Putamen (tissue), 1 donor: ENCODE measurements around the gene ANK2.

Experiments
- DNase-seq: peaks from one replicate; pipeline ENCODE4 v3.0.0-alpha.2; 2016; ENCODE audit warnings: low spot score

ANK2 gene

DNA sequence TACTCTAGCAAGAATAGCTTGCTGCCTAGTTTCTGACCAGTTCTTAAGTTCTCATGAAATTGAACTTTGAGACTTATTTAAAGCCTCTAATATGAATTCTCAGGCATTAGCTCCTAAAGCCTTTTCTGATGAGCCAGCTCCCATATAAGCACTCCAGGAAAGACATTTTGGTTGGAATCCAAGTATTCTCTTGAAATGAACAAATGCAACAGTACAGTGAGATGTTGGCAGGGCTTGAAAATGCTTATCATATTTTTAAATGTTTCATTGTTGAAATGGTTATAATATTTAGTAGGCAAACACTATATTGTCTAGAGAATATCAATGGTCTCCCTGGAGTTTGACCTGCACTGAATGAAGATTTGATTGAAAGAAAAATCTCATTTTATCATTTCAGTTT lies 240.3 kb downstream of the ANK2 start:
- DNase-seq = no peak

DNA sequence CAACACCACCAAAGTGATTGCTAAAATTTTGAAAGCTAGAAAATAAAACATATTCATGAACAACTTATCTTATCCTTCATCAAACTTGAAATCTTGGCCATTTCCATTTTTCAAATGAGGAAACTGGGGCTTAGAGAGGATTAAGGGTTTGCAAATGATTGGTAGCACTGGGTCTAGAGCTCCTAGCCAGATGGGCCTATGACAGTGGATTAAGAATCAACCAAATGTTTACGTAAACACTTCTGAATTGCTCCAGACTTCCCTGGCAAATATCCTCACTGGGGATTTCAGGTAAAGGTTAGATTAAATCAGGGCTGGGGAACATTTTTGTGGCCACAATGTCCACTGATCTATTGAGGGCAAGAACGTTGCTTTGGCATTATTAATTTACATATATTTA lies 241.2 kb downstream of the ANK2 start:
- no peak for DNase-seq

- DNase-seq = peak; percentile 78
Observed at GRCh38 chr4:113292371-113293042, 243.1 kb downstream of the ANK2 start.

- peak; percentile 52 for DNase-seq
Observed at GRCh38 chr4:113293043-113293560, 243.6 kb downstream of the ANK2 start.

- no peak for DNase-seq
Observed at GRCh38 chr4:113293674-113294073, 244.2 kb downstream of the ANK2 start.

GRCh38 chr4:113294908-113295307 lies 245.5 kb downstream of the ANK2 start:
- DNase-seq = no peak

GRCh38 chr4:113300471-113300928 lies 251.0 kb downstream of the ANK2 start:
- no peak for DNase-seq

- DNase-seq = no peak
Observed at GRCh38 chr4:113302051-113302450, 252.6 kb downstream of the ANK2 start.

DNA sequence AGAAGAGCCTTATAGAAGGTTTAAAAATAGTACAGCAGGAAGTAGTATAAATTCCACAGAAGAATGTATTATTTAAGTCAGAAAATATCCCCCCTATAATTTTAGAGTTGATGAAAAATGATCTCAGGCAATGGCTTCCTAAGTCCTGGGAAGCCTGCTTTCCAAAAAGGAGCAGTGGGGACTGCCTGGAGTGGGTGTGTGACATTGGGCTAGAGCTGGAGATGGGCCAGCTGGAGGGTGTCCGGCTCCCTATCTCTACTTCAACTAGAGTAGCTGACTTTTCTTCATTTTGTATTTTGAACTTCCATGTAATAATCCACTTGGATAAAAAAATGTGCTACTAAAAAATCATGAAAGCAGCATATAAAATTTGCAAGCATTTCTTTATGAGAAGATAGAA lies 253.9 kb downstream of the ANK2 start:
- DNase-seq = no peak

GRCh38 chr4:113311047-113311446 lies 261.6 kb downstream of the ANK2 start:
- no peak for DNase-seq

- no peak for DNase-seq
Observed at GRCh38 chr4:113312529-113312928, 263.1 kb downstream of the ANK2 start.

DNA sequence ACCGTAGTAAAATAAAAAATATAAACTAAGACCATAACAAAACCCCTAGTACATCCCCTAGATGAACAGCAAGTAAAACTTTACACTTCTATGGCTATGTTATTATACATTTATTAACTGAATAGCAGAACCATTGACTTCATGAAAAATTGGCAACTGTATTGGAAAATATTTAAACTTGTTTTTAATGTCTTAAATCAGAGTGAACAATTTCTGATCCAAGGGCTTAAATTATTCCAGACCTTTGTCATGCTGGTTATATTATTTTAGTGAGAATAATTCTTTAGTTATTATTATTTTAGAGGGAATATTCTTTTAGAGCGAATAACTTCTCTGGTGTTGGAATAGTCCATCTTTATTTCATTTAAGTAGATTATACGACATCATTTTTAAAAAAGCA lies 265.0 kb downstream of the ANK2 start:
- no peak for DNase-seq

GRCh38 chr4:113316879-113317278 lies 267.4 kb downstream of the ANK2 start:
- no peak for DNase-seq

GRCh38 chr4:113317523-113317922 lies 268.1 kb downstream of the ANK2 start:
- DNase-seq = no peak

- no peak for DNase-seq
Observed at GRCh38 chr4:113322736-113323135, 273.3 kb downstream of the ANK2 start.

DNA sequence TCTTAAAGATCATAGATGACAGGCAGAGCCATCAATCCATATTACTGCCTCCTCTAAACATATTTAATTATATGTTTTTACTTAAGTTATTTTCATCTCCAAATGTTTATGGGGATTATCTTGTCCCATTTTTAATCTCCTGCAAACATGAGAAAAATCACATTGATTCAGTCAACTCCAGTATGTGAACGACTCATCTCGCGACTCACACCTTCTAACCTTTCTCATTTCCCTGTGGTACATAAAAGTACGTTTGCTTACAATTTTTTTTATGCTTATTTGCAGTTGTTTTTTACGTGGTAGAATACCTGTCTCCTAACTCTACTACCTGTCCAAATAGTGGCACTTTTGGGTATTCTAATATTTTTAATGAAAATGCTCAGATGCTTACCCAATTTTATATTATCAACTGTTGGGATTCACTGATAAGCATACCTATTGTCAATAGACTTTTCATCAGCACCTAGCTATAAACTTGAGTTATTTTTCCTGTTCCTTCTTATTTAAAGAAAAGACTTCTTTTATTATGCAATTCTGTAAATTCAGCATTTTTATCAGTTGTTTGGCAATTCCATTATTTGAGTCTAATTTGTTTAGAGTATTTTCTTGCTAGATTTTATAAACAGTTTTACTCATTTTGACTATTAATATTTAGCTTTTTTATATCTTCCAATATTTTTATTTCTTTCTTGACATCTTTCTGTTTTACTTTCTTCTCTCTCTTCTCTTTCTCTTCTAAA lies 276.6 kb downstream of the ANK2 start:
- DNase-seq = no peak

DNA sequence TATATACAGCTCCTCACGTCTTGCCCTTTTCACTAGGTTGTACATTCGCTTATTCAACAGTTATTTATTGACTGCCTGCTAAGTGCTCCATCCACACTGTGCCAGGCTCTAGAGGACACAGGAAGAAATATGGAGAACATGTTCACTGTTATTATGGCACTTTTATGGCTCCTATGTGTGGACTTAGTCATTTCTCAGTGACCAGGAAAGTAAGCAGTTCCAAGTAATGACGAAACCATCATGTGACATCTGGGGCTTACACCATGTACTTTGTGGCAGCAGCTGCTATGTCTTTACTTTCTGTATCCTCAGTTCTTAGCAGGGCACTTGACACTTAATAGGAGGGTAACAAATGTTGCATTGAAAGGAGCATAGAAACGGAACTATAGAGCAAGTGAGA lies 278.0 kb downstream of the ANK2 start:
- no peak for DNase-seq

DNA sequence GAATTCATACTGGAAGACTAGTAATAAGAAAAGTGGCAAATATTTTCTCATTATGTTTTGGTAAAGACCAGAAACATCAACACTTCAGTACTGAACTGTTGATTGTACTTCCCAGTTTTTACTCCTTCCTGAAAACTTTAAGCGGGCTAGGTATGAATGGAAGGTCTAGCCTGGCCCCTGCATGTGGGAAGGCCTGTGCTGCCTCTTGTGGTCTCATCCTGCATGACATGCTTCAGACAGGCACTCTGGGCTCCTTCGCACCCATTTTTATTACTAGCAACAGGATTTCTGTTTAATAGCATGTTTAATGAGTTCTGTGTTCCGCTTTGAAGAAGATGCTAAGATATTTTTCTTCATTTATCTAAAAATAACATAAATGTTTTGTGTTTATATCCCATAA lies 279.1 kb downstream of the ANK2 start:
- DNase-seq = no peak

GRCh38 chr4:113330200-113330599 lies 280.7 kb downstream of the ANK2 start:
- no peak for DNase-seq

DNA sequence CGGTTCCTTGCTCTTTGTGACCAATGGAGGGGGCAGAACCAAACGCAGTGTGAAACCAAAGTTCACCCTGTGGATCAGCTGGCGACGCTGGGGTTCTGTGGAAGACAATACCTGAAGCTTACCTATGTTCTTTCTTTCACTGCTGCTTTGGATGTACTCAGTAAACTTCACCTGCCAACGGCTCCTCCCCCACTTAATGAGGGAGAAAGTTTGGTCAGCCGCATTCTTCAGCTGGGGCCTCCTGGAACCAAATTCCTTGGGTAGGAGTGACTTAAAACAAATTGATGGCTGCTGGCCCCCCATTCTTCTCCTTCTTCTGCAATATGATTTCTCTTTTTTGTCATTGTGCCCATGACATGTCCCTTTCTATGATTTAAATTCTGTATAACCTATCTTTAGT lies 282.4 kb downstream of the ANK2 start:
- no peak for DNase-seq

DNA sequence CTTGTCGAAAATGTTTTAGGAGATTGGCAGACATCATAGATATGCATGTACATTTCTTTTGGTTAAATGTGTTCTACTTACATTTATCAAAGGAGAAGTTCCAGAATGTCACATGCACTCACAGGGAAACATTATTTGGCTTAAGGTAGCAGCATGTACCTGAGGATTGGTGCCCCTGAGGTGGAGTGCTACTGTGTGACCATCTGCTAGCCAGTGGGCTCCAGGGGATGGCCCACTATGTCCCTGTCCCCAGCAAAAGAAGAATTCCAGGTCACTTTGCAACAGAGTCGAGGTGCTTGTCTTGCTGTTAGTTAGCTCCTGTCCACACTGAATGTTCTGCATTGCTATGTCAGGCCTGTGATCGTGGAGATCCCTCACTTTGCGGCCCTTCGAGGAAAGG lies 283.2 kb downstream of the ANK2 start:
- DNase-seq = no peak

DNA sequence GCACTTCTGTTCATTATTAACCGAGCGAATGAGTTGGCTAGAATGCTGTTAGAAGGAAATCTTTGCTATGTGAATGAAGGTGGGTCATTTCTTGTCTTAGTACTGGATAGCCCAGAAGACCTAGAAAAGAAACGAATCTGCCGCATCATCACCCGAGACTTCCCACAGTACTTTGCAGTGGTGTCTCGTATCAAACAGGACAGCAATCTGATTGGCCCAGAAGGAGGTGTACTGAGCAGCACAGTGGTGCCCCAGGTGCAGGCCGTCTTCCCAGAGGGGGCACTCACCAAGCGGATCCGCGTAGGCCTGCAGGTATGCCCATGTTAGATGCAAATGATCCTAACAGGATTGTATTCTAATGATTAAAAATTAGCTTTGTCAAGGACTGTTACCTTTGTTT lies 286.3 kb downstream of the ANK2 start:
- no peak for DNase-seq

GRCh38 chr4:113336556-113336955 lies 287.1 kb downstream of the ANK2 start:
- no peak for DNase-seq

GRCh38 chr4:113339430-113339813 lies 290.0 kb downstream of the ANK2 start:
- no peak for DNase-seq
